ENCODE results near the gene NUSAP1. TPM values are rescaled to one million over a fixed set of nuclear protein-coding genes. Genes with fewer than 3 reads are reported as not detected.
"Not testable (repeated sequence)": the region's sequence is repeated elsewhere in the genome, so short reads cannot be mapped to it uniquely, and the experiment has no call there.

Gene NUSAP1
- polyA plus RNA-seq, 1 experiment, result 33.9 TPM

GRCh38 chr15:41417418-41418195 lies 84.9 kb downstream of the NUSAP1 start:
- ChIA-PET POLR2A (no interaction called here), CTCF (no interaction called here)
- Histone ChIP-seq H3K27me3 (ENCODE audit: control insufficient read depth, insufficient read depth, low read length) (no peaks in the 10 kb centered on the region), H3K4me3 (ENCODE audit: low read depth, low read length) (peak overlapping the region; percentile 77), H3K27ac (ENCODE audit: low read depth, low read length) (peak overlapping the region; percentile 52), H3K9me3 (ENCODE audit: control insufficient read depth, insufficient read depth, low read length) (no peaks in the 10 kb centered on the region; the same call in 1 of the 2 replicates)
- TF ChIP-seq CTCF (IDR thresholded peaks at IDR 0.05; ENCODE audit: low read depth, low read length), result no peak
- DNase-seq (ENCODE audit: low read depth, low spot score), result no peak

GRCh38 chr15:41423979-41424659 lies 91.4 kb downstream of the NUSAP1 start:
- ChIA-PET CTCF (no interaction called here), POLR2A (no interaction called here)
- DNase-seq (ENCODE audit: low read depth, low spot score), result no peak
- Histone ChIP-seq H3K27me3 (ENCODE audit: control insufficient read depth, insufficient read depth, low read length) (no peaks in the 10 kb centered on the region), H3K27ac (ENCODE audit: low read depth, low read length) (no peak overlapping the region), H3K4me3 (ENCODE audit: low read depth, low read length) (no peak overlapping the region), H3K9me3 (ENCODE audit: control insufficient read depth, insufficient read depth, low read length) (no peaks in the 10 kb centered on the region)
- TF ChIP-seq CTCF (IDR thresholded peaks at IDR 0.05; ENCODE audit: low read depth, low read length), result no peak

GRCh38 chr15:41424809-41425208 lies 92.1 kb downstream of the NUSAP1 start:
- Histone ChIP-seq H3K4me3 (ENCODE audit: low read depth, low read length) (no peak overlapping the region), H3K27me3 (ENCODE audit: control insufficient read depth, insufficient read depth, low read length) (no peaks in the 10 kb centered on the region), H3K9me3 (ENCODE audit: control insufficient read depth, insufficient read depth, low read length) (no peaks in the 10 kb centered on the region), H3K27ac (ENCODE audit: low read depth, low read length) (no peak overlapping the region)
- no peak for TF ChIP-seq CTCF (IDR thresholded peaks at IDR 0.05; ENCODE audit: low read depth, low read length)
- POLR2A ChIA-PET, result no interaction called here
- no peak for DNase-seq (ENCODE audit: low read depth, low spot score)
- CTCF ChIA-PET, result interaction anchor here (0.8 kb wide), 1 partner anchor 18 kb away, joined by 3 read pairs; no protein-coding TSS in a partner anchor

- CTCF ChIA-PET; H3K9me3 ChIP-seq (ENCODE audit: control insufficient read depth, insufficient read depth, low read length); H3K4me3 ChIP-seq (ENCODE audit: low read depth, low read length); H3K27ac ChIP-seq (ENCODE audit: low read depth, low read length); H3K27me3 ChIP-seq (ENCODE audit: control insufficient read depth, insufficient read depth, low read length); DNase-seq (ENCODE audit: low read depth, low spot score): not testable (repeated sequence)
- POLR2A ChIA-PET, result interaction anchor here (1.0 kb wide), 1 partner anchor 18 kb away, joined by 3 read pairs; no protein-coding TSS in a partner anchor
These were observed 93.2 kb downstream of the NUSAP1 start for GRCh38 chr15:41425907-41426306.

- Histone ChIP-seq H3K27me3 (ENCODE audit: control insufficient read depth, insufficient read depth, low read length) (no peaks in the 10 kb centered on the region), H3K9me3 (ENCODE audit: control insufficient read depth, insufficient read depth, low read length) (no peaks in the 10 kb centered on the region), H3K27ac (ENCODE audit: low read depth, low read length) (no peak overlapping the region), H3K4me3 (ENCODE audit: low read depth, low read length) (no peak overlapping the region)
- ChIA-PET CTCF (interaction anchor here (0.6 to 0.7 kb wide), 2 partner anchors 98 to 116 kb away, joined by 3 read pairs; no protein-coding TSS in a partner anchor), POLR2A (interaction anchor here (0.6 kb wide), 1 partner anchor 27 kb away, joined by 5 read pairs; no protein-coding TSS in a partner anchor)
- TF ChIP-seq CTCF (IDR thresholded peaks at IDR 0.05; ENCODE audit: low read depth, low read length), result no peak
- no peak for DNase-seq (ENCODE audit: low read depth, low spot score)
These were observed 96.6 kb downstream of the NUSAP1 start for GRCh38 chr15:41429003-41429890.
